ENCODE measurements around the gene TMEM181.
"Not testable (repeated sequence)": the region's sequence is repeated elsewhere in the genome, so short reads cannot be mapped to it uniquely, and the experiment has no call there.

TMEM181 gene

GRCh38 chr6:158536891-158537798, 22.7 kb upstream of the TMEM181 start:
- no peak for DNase-seq (ENCODE audit: low spot score)

GRCh38 chr6:158538741-158539140, 21.1 kb upstream of the TMEM181 start:
- no peak for DNase-seq (ENCODE audit: low spot score)

- DNase-seq (ENCODE audit: low spot score): no peak
These were observed 20.5 kb upstream of the TMEM181 start for GRCh38 chr6:158539413-158539812.

GRCh38 chr6:158539881-158540280, 20.0 kb upstream of the TMEM181 start:
- DNase-seq (ENCODE audit: low spot score): no peak

- DNase-seq (ENCODE audit: low spot score): no peak
These were observed 16.2 kb upstream of the TMEM181 start for GRCh38 chr6:158543606-158544185.

GRCh38 chr6:158544428-158544827, 15.5 kb upstream of the TMEM181 start:
- DNase-seq (ENCODE audit: low spot score): no peak

GRCh38 chr6:158545043-158545966, 14.6 kb upstream of the TMEM181 start:
- DNase-seq (ENCODE audit: low spot score): no peak

- no peak for DNase-seq (ENCODE audit: low spot score)
These were observed 11.3 kb upstream of the TMEM181 start for GRCh38 chr6:158548418-158549161.

GRCh38 chr6:158552055-158552795, 7.7 kb upstream of the TMEM181 start:
- no peak for DNase-seq (ENCODE audit: low spot score)

GRCh38 chr6:158552796-158553138, 7.1 kb upstream of the TMEM181 start:
- DNase-seq (ENCODE audit: low spot score): no peak

GRCh38 chr6:158554611-158555361, 5.1 kb upstream of the TMEM181 start:
- DNase-seq (ENCODE audit: low spot score): no peak

- DNase-seq (ENCODE audit: low spot score): no peak
These were observed 3.8 kb upstream of the TMEM181 start for GRCh38 chr6:158556113-158556512.

- not testable (repeated sequence) for DNase-seq (ENCODE audit: low spot score)
These were observed 2.8 kb upstream of the TMEM181 start for GRCh38 chr6:158557110-158557509.

- DNase-seq (ENCODE audit: low spot score): no peak
These were observed 2.0 kb upstream of the TMEM181 start for GRCh38 chr6:158557927-158558326.

- no peak for DNase-seq (ENCODE audit: low spot score)
These were observed 1.2 kb upstream of the TMEM181 start for GRCh38 chr6:158558415-158559306.

- no peak for DNase-seq (ENCODE audit: low spot score)
These were observed 475 bp upstream of the TMEM181 start for GRCh38 chr6:158559338-158559894.

- peak; percentile 38 for DNase-seq (ENCODE audit: low spot score)
These were observed 987 bp downstream of the TMEM181 start for GRCh38 chr6:158560836-158561320.

- DNase-seq (ENCODE audit: low spot score): no peak
These were observed 1.5 kb downstream of the TMEM181 start for GRCh38 chr6:158561321-158561884.

Data from hepatic stellate cell (primary cell).